GM21529 (cell line): ENCODE results near the gene NDUFA8.

Experiments used
- ATAC-seq: cut with Tn5 transposase; IDR thresholded peaks from one replicate; pipeline ENCODE4 v1.9.1; 2021; ENCODE audit not compliant: unreplicated experiment

The NDUFA8 gene

GRCh38 chr9:122186301-122186700 is 26.7 kb upstream of the NDUFA8 start:
- ATAC-seq, result no peak

GRCh38 chr9:122184551-122184950 is 25.0 kb upstream of the NDUFA8 start:
- ATAC-seq, result no peak

DNA sequence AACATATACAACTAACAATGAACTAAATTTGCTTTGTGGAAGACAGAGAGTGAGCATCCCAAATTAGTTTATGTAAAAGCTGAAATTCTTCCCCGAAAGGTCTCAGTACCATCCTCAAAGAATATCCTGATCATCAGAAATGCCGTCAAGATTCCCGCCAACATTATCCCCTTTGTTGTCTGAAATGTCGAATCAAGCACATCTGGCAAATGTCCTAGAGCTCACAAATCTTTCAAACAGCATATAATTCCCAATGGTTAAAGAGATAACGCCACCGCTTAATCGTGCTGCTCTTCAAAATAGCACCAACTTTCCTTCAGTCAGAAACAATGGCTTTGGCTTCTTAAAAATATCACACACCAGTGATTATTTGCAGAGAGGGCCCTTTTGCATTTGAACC is 23.9 kb upstream of the NDUFA8 start:
- no peak for ATAC-seq

GRCh38 chr9:122180633-122181032 is 21.1 kb upstream of the NDUFA8 start:
- no peak for ATAC-seq

DNA sequence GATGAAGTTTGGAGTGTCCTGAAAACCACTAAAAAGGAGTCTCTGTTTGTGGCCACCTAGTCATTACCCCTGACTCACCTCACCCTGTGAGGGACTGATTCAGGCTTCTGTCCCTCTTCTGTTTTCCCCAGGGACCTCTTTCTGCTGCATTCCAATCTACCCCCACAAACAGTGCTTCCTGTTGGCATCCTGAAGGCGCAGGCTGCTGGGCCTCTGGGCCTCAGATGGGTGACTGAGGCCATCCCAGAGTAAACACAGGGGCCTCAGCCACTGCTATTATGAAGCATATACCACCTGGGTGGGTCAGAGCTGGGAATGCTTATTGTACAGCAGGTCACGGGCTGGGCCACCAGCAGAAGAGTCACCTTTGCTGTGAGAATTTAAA is 20.1 kb upstream of the NDUFA8 start:
- ATAC-seq, result no peak

DNA sequence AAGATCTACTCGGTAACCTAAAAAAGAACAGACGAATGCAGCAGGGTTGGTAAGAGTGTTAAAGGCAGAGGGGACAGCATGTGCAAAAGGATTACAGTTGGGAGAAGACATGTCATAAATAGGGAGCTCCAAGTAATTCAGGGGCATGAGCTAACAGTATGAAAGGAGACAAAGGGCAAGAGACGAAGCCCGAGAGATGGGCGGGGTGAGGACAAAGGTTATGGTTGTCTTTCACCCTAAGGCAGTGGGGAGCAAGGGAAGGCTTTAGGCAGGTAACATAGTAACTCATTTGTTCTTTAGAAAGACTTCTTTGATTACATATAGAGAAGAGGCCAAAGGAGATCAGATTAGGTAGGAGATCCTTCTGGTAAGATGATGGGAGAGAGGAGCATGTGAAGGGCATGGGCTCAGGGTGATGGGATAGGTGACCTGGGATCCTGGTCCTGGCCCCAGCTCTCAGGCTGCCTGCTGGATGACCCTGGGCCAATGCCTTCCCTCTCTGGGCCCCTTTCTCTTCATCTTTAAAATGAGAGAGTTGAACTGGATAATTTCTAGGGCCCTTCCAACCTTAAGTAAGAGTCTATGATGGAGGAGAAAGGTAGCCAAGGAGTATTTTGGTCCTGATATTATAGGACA is 19.6 kb upstream of the NDUFA8 start:
- ATAC-seq, result no peak

- ATAC-seq, result no peak
Measured at GRCh38 chr9:122176916-122177315, 17.3 kb upstream of the NDUFA8 start.

DNA sequence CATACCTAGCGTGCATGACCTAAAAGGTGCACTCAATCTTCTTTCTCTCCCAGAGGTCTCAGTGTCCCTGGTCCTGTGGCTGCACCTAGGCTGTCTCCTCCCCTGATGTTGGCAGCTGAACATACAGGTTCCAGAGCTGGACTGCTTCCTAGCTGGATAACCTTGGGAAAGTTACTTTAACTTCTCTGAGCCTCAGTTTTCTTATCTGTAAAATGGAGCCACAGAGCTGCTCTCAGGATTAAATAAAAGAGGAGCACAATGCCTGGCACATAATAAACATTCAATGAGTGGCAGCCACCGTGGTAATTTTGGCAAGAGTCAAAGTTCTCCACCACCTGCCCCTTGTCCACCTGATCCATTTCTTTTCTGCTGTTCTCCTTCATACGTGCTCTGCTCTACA is 14.1 kb upstream of the NDUFA8 start:
- ATAC-seq, result no peak

DNA sequence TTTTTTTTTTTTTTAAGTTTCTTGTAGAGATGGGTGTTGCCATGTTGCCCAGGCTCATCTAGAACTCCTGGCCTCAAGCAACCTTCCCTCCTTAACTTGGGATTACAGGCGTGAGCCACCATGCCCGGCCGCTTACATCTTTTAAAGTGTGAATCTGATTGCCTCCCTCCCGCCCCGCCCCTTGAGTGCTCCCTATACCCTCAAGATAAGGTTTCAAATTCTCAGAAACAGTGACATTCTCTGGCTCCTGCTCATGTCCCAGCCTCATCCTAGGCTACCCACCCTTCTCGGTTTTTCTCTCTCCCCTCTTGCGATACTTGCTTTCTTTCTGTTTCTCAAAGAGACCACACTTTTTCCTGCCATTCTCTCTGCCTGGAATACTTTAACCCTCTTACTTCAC is 12.6 kb upstream of the NDUFA8 start:
- ATAC-seq, result no peak

- no peak for ATAC-seq
Measured at GRCh38 chr9:122168356-122168755, 8.8 kb upstream of the NDUFA8 start.

DNA sequence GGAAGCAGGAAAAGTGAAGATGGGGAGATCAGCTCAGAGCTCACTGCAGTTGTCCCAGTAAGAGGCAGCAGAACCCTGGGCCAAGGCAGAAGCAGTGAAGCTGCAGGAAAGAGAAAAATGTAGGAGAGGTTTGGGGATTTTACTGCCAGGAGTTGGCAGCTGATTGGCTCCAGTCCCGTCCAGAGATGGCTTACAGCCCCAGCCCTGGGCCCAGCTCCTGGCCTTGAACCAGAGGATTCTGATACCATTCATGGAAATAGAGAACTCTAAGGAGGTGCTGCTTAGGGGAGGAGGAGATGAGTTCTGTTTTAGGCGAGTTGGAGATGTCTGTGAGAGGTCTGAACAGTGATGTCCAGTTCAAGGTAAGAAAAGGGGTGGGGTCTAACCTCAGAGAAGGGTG is 4.7 kb upstream of the NDUFA8 start:
- ATAC-seq, result no peak

GRCh38 chr9:122162415-122162814 is 2.8 kb upstream of the NDUFA8 start:
- ATAC-seq, result no peak

GRCh38 chr9:122159925-122160246 is 307 bp upstream of the NDUFA8 start:
- no peak for ATAC-seq

DNA sequence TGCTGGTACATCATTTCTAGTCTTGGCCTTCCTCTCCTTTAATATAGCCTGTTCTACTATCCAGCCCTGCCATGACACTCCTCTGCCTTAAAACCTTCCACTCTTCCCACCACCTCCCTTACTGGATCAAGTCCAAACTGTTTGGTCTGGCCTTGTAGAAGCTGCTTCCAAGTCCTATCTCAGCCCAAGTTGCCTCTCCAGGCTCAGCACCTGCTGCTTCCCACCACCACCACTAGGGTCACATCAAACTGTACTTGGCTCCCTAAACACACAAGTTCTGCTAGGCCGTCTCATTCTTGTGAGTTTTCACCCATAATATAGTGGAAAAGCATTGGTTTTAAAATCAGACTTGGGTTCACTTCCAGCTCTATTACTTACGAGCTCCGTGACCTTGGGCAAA is 1.4 kb downstream of the NDUFA8 start:
- ATAC-seq, result no peak

DNA sequence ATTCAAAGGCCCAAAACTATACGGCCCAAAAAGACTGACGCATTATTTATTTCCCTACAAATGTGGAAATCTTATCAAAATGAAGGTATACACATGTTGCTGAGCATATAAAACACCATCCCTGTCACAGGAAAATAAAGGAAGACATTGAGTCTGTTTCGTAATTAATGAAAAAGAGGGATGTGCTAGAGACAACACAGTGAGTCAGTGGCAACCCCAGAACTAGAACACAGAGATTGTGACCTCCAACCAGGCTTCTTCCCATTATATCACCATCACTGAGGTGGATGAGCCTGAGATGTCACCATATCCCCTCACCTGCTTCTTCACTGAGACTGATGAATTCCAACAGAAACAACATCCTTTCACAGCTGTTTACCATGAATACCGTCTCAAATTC is 3.8 kb downstream of the NDUFA8 start:
- ATAC-seq, result no peak

GRCh38 chr9:122151267-122151828 is 8.2 kb downstream of the NDUFA8 start:
- no peak for ATAC-seq

DNA sequence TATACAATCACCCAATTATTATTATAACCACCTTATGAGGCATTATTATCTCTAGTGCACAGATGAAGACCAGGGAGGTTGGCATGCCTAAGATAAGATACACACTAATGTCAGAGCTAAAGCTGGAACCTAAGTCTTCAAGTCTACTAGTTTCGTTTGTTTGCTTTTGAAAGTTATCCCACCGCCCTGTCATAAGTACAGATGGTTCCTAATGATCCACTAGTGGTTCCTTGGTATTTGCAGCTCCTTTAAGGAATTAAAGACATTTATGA is 14.1 kb downstream of the NDUFA8 start:
- no peak for ATAC-seq

- no peak for ATAC-seq
Measured at GRCh38 chr9:122144836-122145591, 14.6 kb downstream of the NDUFA8 start.

DNA sequence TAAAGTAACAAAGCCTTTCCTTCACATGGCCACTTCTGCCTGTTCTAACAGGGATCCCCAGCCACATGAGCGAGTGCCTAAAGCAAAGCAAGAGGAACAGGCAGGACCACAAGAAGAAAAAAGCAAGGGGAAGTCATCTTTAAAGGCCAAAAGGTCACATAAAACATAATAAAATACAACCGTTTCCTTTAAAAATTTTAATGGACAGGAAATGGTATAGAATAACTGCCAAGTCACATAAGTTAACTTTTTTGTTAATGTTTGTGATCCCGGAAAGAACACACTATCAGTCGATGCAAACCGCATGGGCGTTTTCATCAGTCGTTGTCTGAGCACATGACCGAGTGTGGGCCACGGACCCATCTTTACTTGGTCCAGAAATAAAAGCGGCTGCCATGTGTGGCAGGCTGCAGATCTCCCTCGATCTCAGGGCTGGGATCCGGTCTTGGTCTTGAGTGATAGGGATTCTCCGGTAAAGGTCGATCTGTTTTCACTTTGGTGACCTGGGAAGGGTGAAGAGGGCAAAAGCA is 15.6 kb downstream of the NDUFA8 start:
- ATAC-seq, result no peak

DNA sequence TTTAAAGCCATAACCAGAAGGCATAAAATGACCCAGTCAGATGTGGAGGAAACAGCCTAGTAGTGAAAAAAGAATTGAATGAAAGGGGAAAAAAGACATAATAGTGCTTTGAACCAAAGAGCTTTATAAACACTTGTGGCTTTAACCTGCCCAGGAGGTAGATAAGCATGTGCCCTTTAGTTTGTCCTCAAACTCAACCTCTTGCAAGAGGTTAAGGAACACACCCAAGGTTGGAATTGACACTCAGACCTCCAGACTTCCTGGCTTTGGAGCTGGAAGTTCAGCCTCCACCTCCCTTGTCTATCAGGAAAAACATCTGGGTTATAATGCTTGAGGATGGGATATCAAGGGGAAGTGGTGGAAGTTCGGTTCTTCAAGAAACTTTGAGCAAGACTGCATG is 16.3 kb downstream of the NDUFA8 start:
- no peak for ATAC-seq

GRCh38 chr9:122141671-122142070 is 17.9 kb downstream of the NDUFA8 start:
- ATAC-seq, result no peak

GRCh38 chr9:122140368-122141193 is 19.0 kb downstream of the NDUFA8 start:
- ATAC-seq, result no peak
